ENCODE measurements around the gene SGTA. TPM values are rescaled to one million over a fixed set of nuclear protein-coding genes. Genes with fewer than 3 reads are reported as not detected.
"Not testable (repeated sequence)": the region's sequence is repeated elsewhere in the genome, so short reads cannot be mapped to it uniquely, and the experiment has no call there.

The SGTA gene
- polyA plus RNA-seq, 10 donors, result 67.0 to 89.5 (median 79.3) TPM

DNA sequence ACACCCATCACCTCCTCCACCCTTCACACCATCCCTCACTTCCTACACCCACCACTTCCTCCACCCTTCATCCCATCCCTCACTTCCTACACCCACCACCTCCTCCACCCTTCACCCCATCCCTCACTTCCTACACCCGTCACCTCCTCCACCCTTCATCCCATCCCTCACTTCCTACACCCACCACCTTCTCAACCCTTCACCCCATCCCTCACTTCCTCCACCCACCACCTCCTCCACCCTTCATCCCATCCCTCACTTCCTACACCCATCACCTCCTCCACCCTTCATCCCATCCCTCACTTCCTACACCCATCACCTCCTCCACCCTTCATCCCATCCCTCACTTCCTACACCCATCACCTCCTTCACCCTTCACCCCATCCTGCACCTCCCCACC is 69.0 kb downstream of the SGTA start:
- DNase-seq, result not testable (repeated sequence)

GRCh38 chr19:2713170-2713569 is 69.9 kb downstream of the SGTA start:
- DNase-seq, result not testable (repeated sequence)

- no peak for DNase-seq
Observed at GRCh38 chr19:2711875-2712205, 71.2 kb downstream of the SGTA start.

DNA sequence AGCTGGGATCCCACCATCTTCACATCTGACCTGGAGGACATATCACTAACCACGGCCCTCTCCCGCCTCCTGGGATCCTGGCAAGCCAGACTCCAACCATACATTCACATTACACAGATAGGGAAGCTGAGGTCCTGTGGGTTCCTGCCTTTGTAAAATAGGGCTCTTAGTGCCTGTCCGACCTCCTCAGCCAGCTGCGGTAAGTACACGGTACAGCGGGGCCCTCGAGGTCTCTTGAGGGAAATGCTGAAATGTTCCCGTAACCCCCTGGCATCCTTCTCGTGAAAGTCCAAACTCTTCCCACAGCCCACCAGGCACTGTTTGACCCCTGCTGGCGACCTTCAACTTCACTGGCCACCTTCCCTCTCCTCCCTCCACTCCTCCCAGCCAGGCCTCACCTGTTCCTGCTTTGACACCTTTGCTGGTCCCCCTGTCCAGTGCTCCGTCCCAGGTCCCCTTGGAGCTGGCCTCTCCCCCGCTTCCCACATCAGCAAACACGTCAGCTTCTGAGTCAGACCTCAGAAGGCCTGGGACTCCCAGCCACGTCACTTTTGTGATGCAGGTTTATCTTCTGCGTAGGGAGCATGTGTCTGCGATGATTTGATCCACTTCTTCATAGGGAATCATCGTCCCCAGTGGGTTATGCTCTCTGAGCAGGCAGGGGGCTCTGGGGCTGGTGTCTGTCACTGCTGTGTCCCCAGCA is 71.8 kb downstream of the SGTA start:
- no peak for DNase-seq

- DNase-seq, result no peak
Observed at GRCh38 chr19:2706251-2706650, 76.8 kb downstream of the SGTA start.

Other genes with a start within 250 kb of the SGTA start
- 1 to 10 TPM; 1.6 to 3.6 (median 2.3) TPM for gene GNG7, start 80.6 kb downstream of the SGTA start, polyA plus RNA-seq (ENCODE audit: insufficient read length in 10 of 10)
- gene DIRAS1, start 61.9 kb downstream of the SGTA start, polyA plus RNA-seq (ENCODE audit: insufficient read length in 10 of 10), result 1 to 10 TPM; 1.2 to 5.2 (median 2.0) TPM
- 10 to 100 TPM; 10.9 to 18.5 (median 14.3) TPM for gene SLC39A3, start 43.3 kb downstream of the SGTA start, polyA plus RNA-seq (ENCODE audit: insufficient read length in 10 of 10)
- 10 to 100 TPM; 34.6 to 54.8 (median 42.9) TPM for gene THOP1, start 2.2 kb upstream of the SGTA start, polyA plus RNA-seq (ENCODE audit: insufficient read length in 10 of 10)
- gene ZNF554, start 36.6 kb upstream of the SGTA start, polyA plus RNA-seq (ENCODE audit: insufficient read length in 10 of 10), result 1 to 10 TPM; 4.5 to 7.7 (median 5.3) TPM
- gene ZNF555, start 58.2 kb upstream of the SGTA start, polyA plus RNA-seq (ENCODE audit: insufficient read length in 10 of 10), result 10 to 100 TPM; 11.0 to 20.9 (median 13.1) TPM
- 10 to 100 TPM; 21.6 to 50.3 (median 35.9) TPM for gene ZNF556, start 84.1 kb upstream of the SGTA start, polyA plus RNA-seq (ENCODE audit: insufficient read length in 10 of 10)
- 1 to 10 TPM; 2.2 to 4.9 (median 3.0) TPM for gene ZNF57, start 117.7 kb upstream of the SGTA start, polyA plus RNA-seq (ENCODE audit: insufficient read length in 10 of 10)
- 1 to 10 TPM; 3.6 to 8.9 (median 5.0) TPM for gene ZNF77, start 161.7 kb upstream of the SGTA start, polyA plus RNA-seq (ENCODE audit: insufficient read length in 10 of 10)
- gene TLE6, start 194.3 kb upstream of the SGTA start, polyA plus RNA-seq (ENCODE audit: insufficient read length in 10 of 10), result under 1 TPM; 0.30 to 0.91 (median 0.55) TPM
- 10 to 100 TPM; 22.1 to 34.1 (median 26.1) TPM for gene TLE2, start 246.0 kb upstream of the SGTA start, polyA plus RNA-seq (ENCODE audit: insufficient read length in 10 of 10)

All from muscle of back (tissue), 11 donors.